ENCODE measurements around the gene HS6ST3. TPM values are rescaled to one million over a fixed set of nuclear protein-coding genes. Genes with fewer than 3 reads are reported as not detected.

The HS6ST3 gene
- total RNA-seq, 2 donors from 2014 or later: 0.02 to 0.13 TPM

- intact Hi-C loops (cut with DNase I): loop anchor here (10.0 kb wide), 1 partner anchor 187 kb away; no protein-coding TSS in a partner anchor
- no peak for DNase-seq
- Histone ChIP-seq H3K4me1 (no peaks in the 10 kb centered on the region), H3K4me3 (no peak overlapping the region), H3K27me3 (no peaks in the 10 kb centered on the region), H3K27ac (no peak overlapping the region), H3K9me3 (no peaks in the 10 kb centered on the region), H3K9ac (ENCODE audit: low read depth in 2 of 2, low read length in 2 of 2) (no peak overlapping the region), H3K36me3 (no peaks in the 10 kb centered on the region)
- TF ChIP-seq, protein P1, sequence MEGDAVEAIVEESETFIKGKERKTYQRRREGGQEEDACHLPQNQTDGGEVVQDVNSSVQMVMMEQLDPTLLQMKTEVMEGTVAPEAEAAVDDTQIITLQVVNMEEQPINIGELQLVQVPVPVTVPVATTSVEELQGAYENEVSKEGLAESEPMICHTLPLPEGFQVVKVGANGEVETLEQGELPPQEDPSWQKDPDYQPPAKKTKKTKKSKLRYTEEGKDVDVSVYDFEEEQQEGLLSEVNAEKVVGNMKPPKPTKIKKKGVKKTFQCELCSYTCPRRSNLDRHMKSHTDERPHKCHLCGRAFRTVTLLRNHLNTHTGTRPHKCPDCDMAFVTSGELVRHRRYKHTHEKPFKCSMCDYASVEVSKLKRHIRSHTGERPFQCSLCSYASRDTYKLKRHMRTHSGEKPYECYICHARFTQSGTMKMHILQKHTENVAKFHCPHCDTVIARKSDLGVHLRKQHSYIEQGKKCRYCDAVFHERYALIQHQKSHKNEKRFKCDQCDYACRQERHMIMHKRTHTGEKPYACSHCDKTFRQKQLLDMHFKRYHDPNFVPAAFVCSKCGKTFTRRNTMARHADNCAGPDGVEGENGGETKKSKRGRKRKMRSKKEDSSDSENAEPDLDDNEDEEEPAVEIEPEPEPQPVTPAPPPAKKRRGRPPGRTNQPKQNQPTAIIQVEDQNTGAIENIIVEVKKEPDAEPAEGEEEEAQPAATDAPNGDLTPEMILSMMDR (IDR thresholded peaks at IDR 0.05): no peak
Measured at GRCh38 chr13:96221471-96221870, 131.6 kb downstream of the HS6ST3 start.

GRCh38 chr13:96223231-96223630 is 133.3 kb downstream of the HS6ST3 start:
- no peaks in the 10 kb centered on the region for H3K9me3 ChIP-seq
- TF ChIP-seq, protein P1 (IDR thresholded peaks at IDR 0.05): no peak
- no peak overlapping the region for H3K9ac ChIP-seq (ENCODE audit: low read depth in 2 of 2, low read length in 2 of 2)
- no peak overlapping the region for H3K27ac ChIP-seq
- no peaks in the 10 kb centered on the region for H3K4me1 ChIP-seq
- no peak for DNase-seq
- no peak overlapping the region for H3K4me3 ChIP-seq
- intact Hi-C loops (cut with DNase I): loop anchor here (10.0 kb wide), 1 partner anchor 188 kb away; no protein-coding TSS in a partner anchor
- no peaks in the 10 kb centered on the region for H3K36me3 ChIP-seq
- H3K27me3 ChIP-seq: no peaks in the 10 kb centered on the region

DNA sequence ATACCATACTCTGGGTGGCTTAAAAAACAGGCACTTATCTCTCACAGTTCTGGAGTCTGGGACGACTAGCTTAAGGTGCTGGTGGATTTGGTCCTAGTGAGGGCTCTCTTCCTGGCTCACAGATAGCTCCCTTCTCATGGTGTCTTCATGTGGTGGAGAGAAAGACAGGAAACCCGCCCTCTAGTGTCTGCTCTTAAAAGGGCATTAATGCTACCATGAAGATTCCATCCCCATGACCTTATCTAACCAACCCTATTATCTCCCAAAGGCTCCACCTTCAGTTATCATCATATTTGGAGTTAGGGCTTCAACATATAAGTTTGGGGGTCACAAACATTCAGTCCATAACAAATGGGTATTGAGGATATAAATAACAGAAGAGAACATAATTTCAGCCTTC is 139.4 kb downstream of the HS6ST3 start:
- TF ChIP-seq, protein P1 (IDR thresholded peaks at IDR 0.05): no peak
- H3K4me3 ChIP-seq: no peak overlapping the region
- H3K27ac ChIP-seq: no peak overlapping the region
- H3K4me1 ChIP-seq: no peaks in the 10 kb centered on the region
- H3K9me3 ChIP-seq: no peaks in the 10 kb centered on the region
- no peak for DNase-seq
- intact Hi-C loops (cut with DNase I): loop anchor here (10.0 kb wide), 1 partner anchor 195 kb away; no protein-coding TSS in a partner anchor
- H3K9ac ChIP-seq (ENCODE audit: low read depth in 2 of 2, low read length in 2 of 2): no peak overlapping the region
- H3K36me3 ChIP-seq: no peaks in the 10 kb centered on the region
- H3K27me3 ChIP-seq: no peaks in the 10 kb centered on the region

- no peaks in the 10 kb centered on the region for H3K4me1 ChIP-seq
Measured at GRCh38 chr13:96238241-96238640, 148.3 kb downstream of the HS6ST3 start.

DNA sequence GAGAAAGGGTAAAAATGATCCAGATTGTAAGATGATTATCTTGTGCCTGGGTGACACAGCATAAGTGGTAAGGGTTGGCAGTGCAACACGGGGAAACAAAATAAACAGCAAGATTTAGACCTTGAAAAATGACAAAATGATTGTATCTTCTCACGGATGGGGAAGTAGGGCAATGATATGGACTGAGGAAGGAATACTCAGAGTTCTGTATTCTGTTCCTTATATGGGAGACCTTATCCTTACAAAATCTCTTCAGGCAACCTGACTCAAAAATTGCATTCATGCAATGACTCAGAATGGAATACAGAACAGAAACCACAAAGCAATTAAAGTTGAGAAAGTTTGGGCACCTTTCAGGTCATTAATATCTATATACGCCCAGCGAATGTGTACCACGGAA is 149.0 kb downstream of the HS6ST3 start:
- TF ChIP-seq, protein P1 (IDR thresholded peaks at IDR 0.05): no peak
- Histone ChIP-seq H3K27ac (no peak overlapping the region), H3K9me3 (no peaks in the 10 kb centered on the region), H3K36me3 (no peaks in the 10 kb centered on the region), H3K4me1 (no peaks in the 10 kb centered on the region), H3K9ac (ENCODE audit: low read depth in 2 of 2, low read length in 2 of 2) (no peak overlapping the region), H3K27me3 (no peaks in the 10 kb centered on the region), H3K4me3 (no peak overlapping the region)
- DNase-seq: no peak
- intact Hi-C loops (cut with DNase I): no loop called here

More at GRCh38 chr13:96238241-96238640, 148.3 kb downstream of the HS6ST3 start:
- Histone ChIP-seq H3K27ac (no peak overlapping the region), H3K36me3 (no peaks in the 10 kb centered on the region), H3K9me3 (no peaks in the 10 kb centered on the region), H3K9ac (ENCODE audit: low read depth in 2 of 2, low read length in 2 of 2) (no peak overlapping the region), H3K4me3 (no peak overlapping the region), H3K27me3 (no peaks in the 10 kb centered on the region)
- intact Hi-C loops (cut with DNase I): no loop called here
- TF ChIP-seq, protein P1 (IDR thresholded peaks at IDR 0.05): no peak
- no peak for DNase-seq

Measured in colonic mucosa (tissue), 4 donors.